Lung (tissue), 12 donors: Measurements from ENCODE around the gene KLK11. TPM values are rescaled to one million over a fixed set of nuclear protein-coding genes. Genes with fewer than 3 reads are reported as not detected.

Source experiments
- ATAC-seq: fragments of 200-7000 bp; cut with Tn5 transposase; one replicate; pipeline ENCODE4 v1.9.1; 2020; ENCODE audit warnings: moderate number of reproducible peaks; ENCODE audit not compliant: insufficient read depth, low FRiP score
- DNase-seq, 3 donors: peaks; one replicate each; pipeline ENCODE4 v3.0.0-alpha.2; 2013 to 2017
- H3K27ac ChIP-seq, 2 donors: one replicate each; pipeline ENCODE4 v1.5.1; 2013; ENCODE audit warnings: mild to moderate bottlenecking in 2 of 2, moderate library complexity in 2 of 2, control low read depth in 1 of 2, inconsistent platforms in 1 of 2, low read depth in 1 of 2, low read length in 1 of 2
- H3K27me3 ChIP-seq, 3 donors: one replicate each; pipeline ENCODE4 v1.5.1; 2013; ENCODE audit warnings: low read length in 2 of 3; ENCODE audit not compliant: control insufficient read depth in 3 of 3, insufficient read depth in 3 of 3
- H3K36me3 ChIP-seq, 4 donors: one replicate each; pipeline ENCODE4 v1.5.1; 2013; ENCODE audit warnings: low read length in 4 of 4, mild to moderate bottlenecking in 1 of 4, moderate library complexity in 1 of 4; ENCODE audit not compliant: control insufficient read depth in 4 of 4, insufficient read depth in 4 of 4
- H3K4me1 ChIP-seq, 5 donors: one replicate each; pipeline ENCODE4 v1.5.1; 2013; ENCODE audit warnings: low read length in 5 of 5, mild to moderate bottlenecking in 2 of 5, moderate library complexity in 1 of 5; ENCODE audit not compliant: control insufficient read depth in 5 of 5, insufficient read depth in 5 of 5
- H3K4me3 ChIP-seq: one replicate; pipeline ENCODE4 v1.5.1; 2013; ENCODE audit warnings: mild to moderate bottlenecking, control low read depth, moderate library complexity
- H3K9ac ChIP-seq, 2 donors: one replicate each; pipeline ENCODE4 v1.5.1; 2013; ENCODE audit warnings: low read length in 2 of 2, control low read depth in 1 of 2; ENCODE audit not compliant: insufficient read depth in 1 of 2
- H3K9me3 ChIP-seq, 4 donors: one replicate each; pipeline ENCODE4 v1.5.1; 2013; ENCODE audit warnings: low read length in 3 of 4, mild to moderate bottlenecking in 1 of 4, moderate library complexity in 1 of 4; ENCODE audit not compliant: control insufficient read depth in 4 of 4, insufficient read depth in 3 of 4
- WGBS, 2 donors: extraction: QIAGEN DNeasy Blood & Tissue Kit; methylation state at CpG; one replicate each; pipeline ENCODE4 v1.1.7; 2013; 5-methylcytosine and 5-hydroxymethylcytosine counted together
- polyA plus RNA-seq, 2 donors: library from polyadenylated mRNA; stranded (reverse); fragments of 200-250 nt; gene quantifications; one replicate each; pipeline ENCODE4 v1.2.1, GENCODE V29; 2013
- total RNA-seq, 2 donors: library from RNA; depleted of rRNA in 1 of 2; stranded (reverse); fragments of >200 nt in 1 of 2; gene quantifications; one replicate each; pipeline ENCODE4 v1.2.1, GENCODE V29; 2014 to 2021
- TF ChIP-seq, protein P1 (sequence below): IDR thresholded peaks from 2 replicates; pipeline ENCODE4 v1.5.1; 2012; ENCODE audit warnings: mild to moderate bottlenecking; ENCODE audit errors: control extremely low read depth, extremely low read depth
- donor health status: control.
- donor health status: control.
- donor health status: Bipolar disorder and iron deficiency.
- donor health status: healthy.
- donor health status: DM: yes; HTN: yes; CAD: no.

KLK11 gene
- total and polyA plus RNA-seq, 4 donors = 14.1 to 38.6 (median 19.5) TPM

DNA sequence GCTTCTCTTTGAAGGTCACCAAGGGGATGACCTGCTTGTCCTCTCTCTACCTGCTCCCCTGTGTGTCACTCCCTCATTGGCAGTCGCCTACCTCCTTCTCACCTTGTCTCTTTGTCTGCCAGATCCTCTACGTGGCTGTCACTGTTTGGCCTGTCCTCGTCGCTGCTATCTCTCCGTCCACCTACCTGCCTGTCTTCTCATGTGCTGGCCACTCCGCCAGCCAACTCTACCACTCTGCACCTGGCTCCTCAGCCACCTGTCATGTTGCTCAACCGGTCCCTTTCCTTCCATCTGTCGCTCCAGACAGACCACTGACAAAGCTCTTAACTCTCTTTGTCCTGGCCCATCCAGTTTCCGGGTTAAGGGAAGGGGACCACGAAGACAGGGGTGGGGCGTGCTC lies 8.3 kb upstream of the KLK11 start, which contains the start of gene KLK12:
TSS of gene KLK12 (minus strand) at position 299 of the 400 bp plus-strand sequence. CDS start 381 bp downstream, outside the sequence.
- no peaks in the 10 kb centered on the region for H3K27me3 ChIP-seq
- H3K9me3 ChIP-seq = peaks cover 0 to 7% (median 0%) of the 10 kb centered on the region in 4 donors
- 45 to 59% methylated on average over 11 of the region's 11 CpGs for WGBS, 2 donors
- DNase-seq (no peak), ATAC-seq (no peak)
- H3K9ac ChIP-seq = no peak within 1 kb of the TSS
- H3K4me1 ChIP-seq = no peaks in the 10 kb centered on the region
- H3K36me3 ChIP-seq = no peaks in the 10 kb centered on the region
- no peak within 1 kb of the TSS for H3K27ac ChIP-seq
- TF ChIP-seq, protein P1, sequence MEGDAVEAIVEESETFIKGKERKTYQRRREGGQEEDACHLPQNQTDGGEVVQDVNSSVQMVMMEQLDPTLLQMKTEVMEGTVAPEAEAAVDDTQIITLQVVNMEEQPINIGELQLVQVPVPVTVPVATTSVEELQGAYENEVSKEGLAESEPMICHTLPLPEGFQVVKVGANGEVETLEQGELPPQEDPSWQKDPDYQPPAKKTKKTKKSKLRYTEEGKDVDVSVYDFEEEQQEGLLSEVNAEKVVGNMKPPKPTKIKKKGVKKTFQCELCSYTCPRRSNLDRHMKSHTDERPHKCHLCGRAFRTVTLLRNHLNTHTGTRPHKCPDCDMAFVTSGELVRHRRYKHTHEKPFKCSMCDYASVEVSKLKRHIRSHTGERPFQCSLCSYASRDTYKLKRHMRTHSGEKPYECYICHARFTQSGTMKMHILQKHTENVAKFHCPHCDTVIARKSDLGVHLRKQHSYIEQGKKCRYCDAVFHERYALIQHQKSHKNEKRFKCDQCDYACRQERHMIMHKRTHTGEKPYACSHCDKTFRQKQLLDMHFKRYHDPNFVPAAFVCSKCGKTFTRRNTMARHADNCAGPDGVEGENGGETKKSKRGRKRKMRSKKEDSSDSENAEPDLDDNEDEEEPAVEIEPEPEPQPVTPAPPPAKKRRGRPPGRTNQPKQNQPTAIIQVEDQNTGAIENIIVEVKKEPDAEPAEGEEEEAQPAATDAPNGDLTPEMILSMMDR = no peak
- H3K4me3 ChIP-seq = no peak within 1 kb of the TSS

DNA sequence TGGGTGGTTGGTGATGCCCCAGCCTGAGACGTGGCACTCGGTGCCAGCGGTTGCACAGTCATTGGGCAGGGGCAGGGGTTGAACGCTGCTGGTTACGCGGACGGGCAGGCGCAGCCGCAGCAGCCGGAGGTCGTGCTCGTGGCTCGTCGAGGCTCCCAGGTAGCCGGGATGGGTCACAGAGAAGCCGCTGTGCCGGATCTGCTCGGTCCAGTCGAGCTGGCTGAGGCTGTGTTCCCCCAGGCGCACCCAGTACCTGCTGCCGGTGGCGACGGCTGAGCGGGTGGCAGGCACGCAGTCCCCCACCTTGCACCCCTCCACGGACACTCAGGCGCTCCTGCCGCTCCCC lies 5.4 kb upstream of the KLK11 start:
- DNase-seq (no peak), ATAC-seq (no peak)
- 90 to 93% methylated on average over 26 to 28 of the region's 28 CpGs for WGBS, 2 donors
- TF ChIP-seq, protein P1 = no peak
- Histone ChIP-seq H3K27ac (no peak overlapping the region), H3K4me3 (no peak overlapping the region), H3K9ac (no peak overlapping the region), H3K36me3 (no peaks in the 10 kb centered on the region), H3K9me3 (peaks cover 0 to 9% (median 0%) of the 10 kb centered on the region in 4 donors), H3K4me1 (no peaks in the 10 kb centered on the region), H3K27me3 (peaks cover 0 to 1% (median 0%) of the 10 kb centered on the region in 3 donors)

DNA sequence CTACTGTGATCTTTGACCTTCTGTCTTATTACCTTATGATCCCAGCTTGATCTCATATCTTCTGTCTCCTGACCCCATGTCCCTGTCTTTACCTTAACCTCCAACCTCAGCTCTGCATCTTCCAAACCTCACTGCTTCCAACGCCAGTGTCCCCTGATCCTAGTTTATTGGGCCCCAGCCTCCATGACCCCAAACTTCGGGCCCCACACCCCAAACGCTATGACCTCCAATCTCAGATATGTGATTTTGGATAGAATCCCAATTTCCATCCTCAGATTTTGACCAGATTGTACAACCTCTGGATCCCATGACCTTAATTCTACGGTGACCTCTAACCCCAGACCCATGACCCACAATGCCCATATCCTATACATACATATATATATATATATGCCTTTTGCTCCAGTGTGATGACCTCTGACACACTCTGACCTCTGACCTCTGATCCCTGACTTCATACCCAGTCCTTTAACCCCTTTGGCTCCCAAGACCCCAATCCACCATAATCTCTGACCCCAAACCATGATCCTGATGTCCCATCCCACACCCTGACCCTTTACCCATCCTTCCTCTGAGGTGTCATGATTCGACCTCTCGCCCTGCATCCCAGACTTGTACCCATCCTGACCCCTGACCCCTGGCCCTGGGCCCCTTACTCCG lies 4.9 kb upstream of the KLK11 start:
- no peaks in the 10 kb centered on the region for H3K4me1 ChIP-seq
- peaks cover 0 to 9% (median 0%) of the 10 kb centered on the region in 4 donors for H3K9me3 ChIP-seq
- TF ChIP-seq, protein P1 = no peak
- DNase-seq (no peak), ATAC-seq (no peak)
- no peak overlapping the region for H3K9ac ChIP-seq
- H3K27me3 ChIP-seq = peaks cover 0 to 4% (median 0%) of the 10 kb centered on the region in 3 donors
- no peak overlapping the region for H3K4me3 ChIP-seq
- H3K36me3 ChIP-seq = no peaks in the 10 kb centered on the region
- WGBS, 2 donors = 85 to 94% methylated on average over 7 of the region's 7 CpGs
- H3K27ac ChIP-seq = no peak overlapping the region
